Ramos (cell line): ENCODE results near the gene PDZD8.
"Not testable (repeated sequence)": the region's sequence is repeated elsewhere in the genome, so short reads cannot be mapped to it uniquely, and the experiment has no call there.

Source experiments
- in situ Hi-C: fragments of 300-500 bp; cut with MboI; formaldehyde crosslinking; loops from one replicate; pipeline ENCODE4 v1.14.3; 2022; ENCODE audit warnings: low sequenced_read_pairs; ENCODE audit not compliant: unreplicated experiment

Gene PDZD8

GRCh38 chr10:117351558-117351957 is 23.7 kb downstream of the PDZD8 start:
- in situ Hi-C loops = no loop called here

GRCh38 chr10:117350909-117351308 is 24.3 kb downstream of the PDZD8 start:
- in situ Hi-C loops = no loop called here

- in situ Hi-C loops = no loop called here
These were observed 27.0 kb downstream of the PDZD8 start for GRCh38 chr10:117348236-117348635.

GRCh38 chr10:117346574-117346973 is 28.7 kb downstream of the PDZD8 start:
- in situ Hi-C loops = no loop called here

- in situ Hi-C loops = no loop called here
These were observed 30.1 kb downstream of the PDZD8 start for GRCh38 chr10:117345143-117345542.

GRCh38 chr10:117342641-117343040 is 32.6 kb downstream of the PDZD8 start:
- in situ Hi-C loops = no loop called here

- in situ Hi-C loops = no loop called here
These were observed 34.2 kb downstream of the PDZD8 start for GRCh38 chr10:117341061-117341460.

GRCh38 chr10:117339979-117340378 is 35.3 kb downstream of the PDZD8 start:
- in situ Hi-C loops = no loop called here

- in situ Hi-C loops = no loop called here
These were observed 35.7 kb downstream of the PDZD8 start for GRCh38 chr10:117339578-117339977.

- in situ Hi-C loops = no loop called here
These were observed 40.3 kb downstream of the PDZD8 start for GRCh38 chr10:117334926-117335325.

GRCh38 chr10:117334066-117334465 is 41.2 kb downstream of the PDZD8 start:
- in situ Hi-C loops = no loop called here

GRCh38 chr10:117327262-117327661 is 48.0 kb downstream of the PDZD8 start:
- in situ Hi-C loops = no loop called here

- in situ Hi-C loops = no loop called here
These were observed 50.9 kb downstream of the PDZD8 start for GRCh38 chr10:117324367-117324766.

- in situ Hi-C loops = no loop called here
These were observed 53.0 kb downstream of the PDZD8 start for GRCh38 chr10:117322260-117322659.

- in situ Hi-C loops = no loop called here
These were observed 55.1 kb downstream of the PDZD8 start for GRCh38 chr10:117320050-117320665.

GRCh38 chr10:117318909-117319308 is 56.3 kb downstream of the PDZD8 start:
- in situ Hi-C loops = no loop called here

- in situ Hi-C loops = no loop called here
These were observed 58.5 kb downstream of the PDZD8 start for GRCh38 chr10:117316701-117317100.

GRCh38 chr10:117313641-117314040 is 61.6 kb downstream of the PDZD8 start:
- in situ Hi-C loops = no loop called here

- in situ Hi-C loops = no loop called here
These were observed 62.8 kb downstream of the PDZD8 start for GRCh38 chr10:117312430-117312829.

GRCh38 chr10:117311261-117311660 is 64.0 kb downstream of the PDZD8 start:
- in situ Hi-C loops = no loop called here

- in situ Hi-C loops = no loop called here
These were observed 68.6 kb downstream of the PDZD8 start for GRCh38 chr10:117306674-117307073.

- in situ Hi-C loops = not testable (repeated sequence)
These were observed 71.8 kb downstream of the PDZD8 start for GRCh38 chr10:117303451-117303850.

- in situ Hi-C loops = no loop called here
These were observed 74.6 kb downstream of the PDZD8 start for GRCh38 chr10:117300671-117301070.
